Calu3 (cell line): ENCODE measurements around the gene DLX2. TPM values are rescaled to one million over a fixed set of nuclear protein-coding genes. Genes with fewer than 3 reads are reported as not detected.

Source experiments
- BruUV-seq: library from RNA; stranded (reverse); fragments of 400-500 nt; replicated peaks from 2 replicates; lab custom pipeline; 2021; lab: Mats Ljungman, UMichigan
- CTCF ChIA-PET: fragments of 300-600 bp; sonication (Branson Sonifier 250); formaldehyde crosslinking; loops from one replicate; lab custom pipeline; 2022; ENCODE audit warnings: antibody characterized with exemption; lab: Charles Lee
- DNase-seq: peaks from one replicate; pipeline ENCODE4 v3.0.0; 2022
- H3K27ac Mint-ChIP-seq: one replicate; pipeline ENCODE4 v1.8.0; 2022; ENCODE audit warnings: mixed read lengths; ENCODE audit not compliant: unreplicated experiment
- H3K27me3 Mint-ChIP-seq: one replicate; pipeline ENCODE4 v1.8.0; 2022; ENCODE audit warnings: mixed read lengths; ENCODE audit not compliant: unreplicated experiment
- H3K36me3 Mint-ChIP-seq: one replicate; pipeline ENCODE4 v1.8.0; 2022; ENCODE audit warnings: mild to moderate bottlenecking, moderate library complexity, mixed read lengths; ENCODE audit not compliant: insufficient read depth, unreplicated experiment
- H3K4me1 Mint-ChIP-seq: one replicate; pipeline ENCODE4 v1.8.0; 2022; ENCODE audit warnings: mild to moderate bottlenecking, low read depth, mixed read lengths; ENCODE audit not compliant: unreplicated experiment
- H3K4me3 Mint-ChIP-seq: one replicate; pipeline ENCODE4 v1.8.0; 2022; ENCODE audit warnings: mild to moderate bottlenecking, low read depth, moderate library complexity, mixed read lengths; ENCODE audit not compliant: unreplicated experiment
- H3K9me3 Mint-ChIP-seq: one replicate; pipeline ENCODE4 v1.8.0; 2022; ENCODE audit warnings: low read depth, mixed read lengths; ENCODE audit not compliant: unreplicated experiment
- intact Hi-C: fragments of 100-400 bp; cut with micrococcal nuclease; formaldehyde crosslinking; loops from one replicate; pipeline ENCODE4 v1.10.0; 2022; ENCODE audit not compliant: unreplicated experiment
- total RNA-seq: library from RNA; stranded (reverse); gene quantifications from 2 replicates; pipeline ENCODE4 v1.2.3, GENCODE V29; 2022
- TF ChIP-seq, protein P1 (sequence below): fragments of 200-600 bp; IDR thresholded peaks from one replicate; pipeline ENCODE4 v1.8.0; 2022; ENCODE audit warnings: antibody characterized with exemption; ENCODE audit not compliant: unreplicated experiment

Gene DLX2
- total RNA-seq, 1 experiment from 2014 or later = not detected

DNA sequence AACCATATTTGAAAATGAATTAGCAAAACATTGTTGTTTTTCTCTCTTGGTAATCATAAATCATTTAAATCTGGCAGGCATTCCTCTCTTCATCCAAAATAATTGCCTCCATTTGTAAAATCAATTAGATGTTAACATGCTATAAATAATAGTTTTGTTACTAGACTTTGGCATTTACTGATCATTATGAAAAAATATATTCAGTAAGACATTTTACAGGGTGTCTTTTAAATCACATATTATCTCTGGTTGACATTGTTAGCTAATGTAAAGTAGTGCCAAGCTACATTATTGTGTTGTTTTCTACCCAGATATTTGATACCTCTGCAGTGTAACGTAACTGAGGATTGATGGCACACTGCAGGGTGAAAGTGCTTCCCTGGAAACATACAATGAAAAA is 49.2 kb downstream of the DLX2 start:
- TF ChIP-seq, protein P1, sequence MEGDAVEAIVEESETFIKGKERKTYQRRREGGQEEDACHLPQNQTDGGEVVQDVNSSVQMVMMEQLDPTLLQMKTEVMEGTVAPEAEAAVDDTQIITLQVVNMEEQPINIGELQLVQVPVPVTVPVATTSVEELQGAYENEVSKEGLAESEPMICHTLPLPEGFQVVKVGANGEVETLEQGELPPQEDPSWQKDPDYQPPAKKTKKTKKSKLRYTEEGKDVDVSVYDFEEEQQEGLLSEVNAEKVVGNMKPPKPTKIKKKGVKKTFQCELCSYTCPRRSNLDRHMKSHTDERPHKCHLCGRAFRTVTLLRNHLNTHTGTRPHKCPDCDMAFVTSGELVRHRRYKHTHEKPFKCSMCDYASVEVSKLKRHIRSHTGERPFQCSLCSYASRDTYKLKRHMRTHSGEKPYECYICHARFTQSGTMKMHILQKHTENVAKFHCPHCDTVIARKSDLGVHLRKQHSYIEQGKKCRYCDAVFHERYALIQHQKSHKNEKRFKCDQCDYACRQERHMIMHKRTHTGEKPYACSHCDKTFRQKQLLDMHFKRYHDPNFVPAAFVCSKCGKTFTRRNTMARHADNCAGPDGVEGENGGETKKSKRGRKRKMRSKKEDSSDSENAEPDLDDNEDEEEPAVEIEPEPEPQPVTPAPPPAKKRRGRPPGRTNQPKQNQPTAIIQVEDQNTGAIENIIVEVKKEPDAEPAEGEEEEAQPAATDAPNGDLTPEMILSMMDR = no peak
- intact Hi-C loops = no loop called here
- no peaks in the 10 kb centered on the region for H3K27me3 Mint-ChIP-seq

DNA sequence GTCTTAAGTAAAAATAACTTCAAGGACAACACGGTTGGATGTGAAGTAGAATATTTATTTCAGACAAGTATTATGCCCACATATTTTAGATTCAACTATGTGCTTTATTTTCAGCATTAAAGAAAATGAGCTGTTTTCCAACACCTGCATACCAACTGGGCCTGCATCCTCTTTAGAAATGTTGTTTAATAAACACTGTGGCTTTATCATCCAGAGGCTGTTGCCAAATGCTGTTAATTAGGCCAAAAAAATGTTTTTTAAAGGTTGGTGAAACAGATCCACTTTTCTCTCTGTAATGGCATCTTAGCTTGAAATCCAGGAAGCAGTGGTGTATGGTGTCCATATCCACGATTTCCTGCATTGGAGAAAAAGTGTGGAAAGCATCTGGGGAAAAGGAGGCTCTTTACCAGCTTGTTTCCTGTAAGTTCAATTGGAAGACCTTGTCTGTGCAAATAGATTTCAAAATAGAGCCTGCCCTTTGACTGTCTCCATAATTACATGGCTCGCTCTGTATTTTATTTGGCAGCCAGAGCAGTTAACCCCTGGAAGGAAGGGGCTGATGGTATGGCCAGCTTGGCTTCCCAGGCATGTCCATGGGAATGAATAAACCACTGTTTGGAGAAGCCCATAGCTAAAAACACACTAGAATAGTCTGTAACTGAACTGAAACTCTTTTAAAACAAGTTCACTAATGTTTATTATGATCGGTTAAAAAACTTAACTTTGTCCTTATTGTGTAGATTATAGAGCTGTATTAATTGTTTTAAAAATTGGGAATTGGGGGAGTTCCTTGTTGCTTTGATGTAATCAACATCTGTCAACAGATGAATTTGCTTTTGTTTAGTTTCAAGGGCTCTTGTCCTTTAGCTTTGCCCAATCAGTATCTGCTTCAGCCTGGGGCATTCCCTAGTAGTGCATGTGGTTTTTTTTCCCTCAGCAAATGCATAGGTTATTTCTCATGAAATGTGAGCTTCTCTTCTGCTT is 50.4 kb downstream of the DLX2 start:
- H3K27ac Mint-ChIP-seq = no peak overlapping the region
- intact Hi-C loops = no loop called here
- DNase-seq = no peak
- CTCF ChIA-PET = no interaction called here
- H3K36me3 Mint-ChIP-seq = no peaks in the 10 kb centered on the region
- H3K4me1 Mint-ChIP-seq = no peaks in the 10 kb centered on the region
- H3K4me3 Mint-ChIP-seq = no peak overlapping the region
- no peaks in the 10 kb centered on the region for H3K9me3 Mint-ChIP-seq
- TF ChIP-seq, protein P1 = no peak
- no peaks in the 10 kb centered on the region for H3K27me3 Mint-ChIP-seq
- no TSS peak for BruUV-seq

More for the DNA sequence above, 49.2 kb downstream of the DLX2 start:
- no peak overlapping the region for H3K27ac Mint-ChIP-seq
- no peaks in the 10 kb centered on the region for H3K4me1 Mint-ChIP-seq
- BruUV-seq = no TSS peak
- no peaks in the 10 kb centered on the region for H3K36me3 Mint-ChIP-seq
- DNase-seq = no peak
- CTCF ChIA-PET = no interaction called here
- H3K4me3 Mint-ChIP-seq = no peak overlapping the region
- no peaks in the 10 kb centered on the region for H3K9me3 Mint-ChIP-seq

DNA sequence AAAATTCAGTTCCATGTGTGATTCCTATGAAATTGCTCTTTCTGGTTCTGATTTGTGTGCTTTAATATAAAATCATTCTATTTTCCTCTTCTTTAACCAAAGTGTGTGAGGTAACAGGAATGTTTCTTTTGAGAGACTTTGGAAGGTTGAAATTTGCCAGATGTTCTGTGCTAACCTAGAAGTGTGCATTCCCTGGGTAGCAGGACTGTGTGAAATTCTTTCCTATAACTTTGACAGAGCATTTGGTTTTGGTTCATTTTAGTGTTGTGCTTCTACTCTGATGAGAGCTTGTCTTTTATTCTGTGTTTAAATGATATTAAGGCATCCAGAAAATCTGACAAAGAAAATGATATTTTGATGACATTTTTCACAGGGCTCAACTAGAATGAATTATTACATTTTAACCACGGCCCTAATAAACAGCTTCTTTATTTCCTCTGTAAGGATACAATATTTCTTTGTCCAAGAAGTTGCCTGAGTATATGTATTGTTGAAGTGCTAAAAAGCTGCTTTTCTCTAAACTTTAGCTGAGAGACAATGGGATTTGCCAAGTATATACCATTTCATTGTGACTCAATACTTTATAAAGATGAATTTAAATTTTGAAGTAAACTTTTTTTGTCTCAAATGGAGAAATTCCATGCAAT is 52.1 kb downstream of the DLX2 start:
- TF ChIP-seq, protein P1 = no peak
- no peak overlapping the region for H3K27ac Mint-ChIP-seq
- no peak overlapping the region for H3K4me3 Mint-ChIP-seq
- H3K4me1 Mint-ChIP-seq = no peaks in the 10 kb centered on the region
- CTCF ChIA-PET = no interaction called here
- no peak for DNase-seq
- no peaks in the 10 kb centered on the region for H3K9me3 Mint-ChIP-seq
- H3K27me3 Mint-ChIP-seq = no peaks in the 10 kb centered on the region
- H3K36me3 Mint-ChIP-seq = no peaks in the 10 kb centered on the region
- BruUV-seq = no TSS peak
- intact Hi-C loops = no loop called here

DNA sequence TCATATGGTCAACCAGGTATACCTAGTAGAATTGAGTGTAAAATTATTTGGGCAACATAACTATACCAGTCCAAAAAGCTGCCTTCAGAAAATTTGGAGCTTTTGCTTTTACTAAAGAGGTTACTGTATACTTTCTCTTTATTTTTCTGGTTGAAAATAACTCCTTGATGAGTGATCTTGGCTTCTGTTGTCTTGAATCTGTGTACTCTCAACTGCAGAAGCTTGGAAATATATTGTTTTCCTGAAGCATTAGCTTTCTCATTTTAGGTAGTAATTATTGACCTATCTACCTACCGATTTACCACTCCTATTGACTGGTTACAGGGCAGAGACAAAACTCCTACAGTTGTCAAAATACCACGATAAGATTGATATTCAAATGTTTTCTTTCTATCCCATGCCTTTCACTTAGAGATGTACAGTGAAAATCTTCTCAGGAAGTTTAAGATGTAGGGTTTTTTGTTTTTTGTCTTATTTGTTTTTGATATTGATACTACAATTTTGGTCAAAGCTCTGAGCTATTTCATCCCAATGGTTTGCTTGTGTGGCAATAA is 53.1 kb downstream of the DLX2 start:
- Mint-ChIP-seq H3K27me3 (no peaks in the 10 kb centered on the region), H3K9me3 (no peaks in the 10 kb centered on the region), H3K27ac (no peak overlapping the region), H3K4me1 (no peaks in the 10 kb centered on the region), H3K36me3 (no peaks in the 10 kb centered on the region), H3K4me3 (no peak overlapping the region)
- BruUV-seq = no TSS peak
- TF ChIP-seq, protein P1 = no peak
- intact Hi-C loops = no loop called here
- DNase-seq = no peak
- CTCF ChIA-PET = no interaction called here

Other genes starting within 250 kb of the DLX2 start
- gene SLC25A12, start 208.7 kb downstream of the DLX2 start, total RNA-seq = 11.9 and 17.8 TPM in 2 replicates
- gene HAT1, start 180.4 kb downstream of the DLX2 start, total RNA-seq = 58.2 and 64.3 TPM in 2 replicates
- 11.0 and 11.1 TPM in 2 replicates for gene METAP1D, start 102.9 kb downstream of the DLX2 start, total RNA-seq
- gene DLX1, start 17.4 kb downstream of the DLX2 start, total RNA-seq = not detected in 2 replicates